ENCODE results near the gene S1PR2. TPM values are rescaled to one million over a fixed set of nuclear protein-coding genes. Genes with fewer than 3 reads are reported as not detected.
A peak's percentile ranks its signal among the peaks of the same experiment; 100 is the strongest.

Gene S1PR2
- total and polyA plus RNA-seq, 7 donors, result 1.2 to 13.0 (median 7.1) TPM

DNA sequence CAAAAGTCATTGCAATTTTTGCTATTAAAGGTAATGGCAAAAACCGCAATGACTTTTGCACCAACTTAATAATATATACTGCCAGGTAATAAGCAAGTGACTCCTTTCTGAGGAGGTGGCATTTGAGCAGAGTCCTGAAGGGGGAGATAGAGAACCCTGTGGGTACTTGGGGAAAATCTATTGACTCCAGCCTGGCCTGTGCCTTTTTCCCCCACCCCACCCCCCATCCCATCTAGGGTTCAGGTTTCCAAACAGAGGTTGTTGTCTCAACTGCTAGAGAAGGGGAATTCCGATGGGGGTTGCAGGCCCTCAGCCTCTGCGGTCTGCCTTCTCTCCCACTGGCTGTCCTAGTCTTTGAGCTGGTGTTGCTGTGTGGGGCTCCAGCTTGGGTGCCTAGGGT lies 11.5 kb downstream of the S1PR2 start:
- no peak overlapping the region for H3K4me3 ChIP-seq
- DNase-seq, result no peak
- H3K27ac ChIP-seq, result no peak overlapping the region
- whole genome bisulfite sequencing, 2 donors, result 31 to 42% methylated on average over 3 of the region's 3 CpGs
- H3K36me3 ChIP-seq, result peaks cover 0 to 21% (median 4%) of the 10 kb centered on the region in 4 donors
- no peaks in the 10 kb centered on the region for H3K27me3 ChIP-seq
- H3K4me1 ChIP-seq, result no peaks in the 10 kb centered on the region
- H3K9me3 ChIP-seq, result no peaks in the 10 kb centered on the region
- intact Hi-C loops (cut with DNase I), result no loop called here
- TF ChIP-seq POLR2A (IDR thresholded peaks at IDR 0.05), result no peak
- TF ChIP-seq, protein P1, sequence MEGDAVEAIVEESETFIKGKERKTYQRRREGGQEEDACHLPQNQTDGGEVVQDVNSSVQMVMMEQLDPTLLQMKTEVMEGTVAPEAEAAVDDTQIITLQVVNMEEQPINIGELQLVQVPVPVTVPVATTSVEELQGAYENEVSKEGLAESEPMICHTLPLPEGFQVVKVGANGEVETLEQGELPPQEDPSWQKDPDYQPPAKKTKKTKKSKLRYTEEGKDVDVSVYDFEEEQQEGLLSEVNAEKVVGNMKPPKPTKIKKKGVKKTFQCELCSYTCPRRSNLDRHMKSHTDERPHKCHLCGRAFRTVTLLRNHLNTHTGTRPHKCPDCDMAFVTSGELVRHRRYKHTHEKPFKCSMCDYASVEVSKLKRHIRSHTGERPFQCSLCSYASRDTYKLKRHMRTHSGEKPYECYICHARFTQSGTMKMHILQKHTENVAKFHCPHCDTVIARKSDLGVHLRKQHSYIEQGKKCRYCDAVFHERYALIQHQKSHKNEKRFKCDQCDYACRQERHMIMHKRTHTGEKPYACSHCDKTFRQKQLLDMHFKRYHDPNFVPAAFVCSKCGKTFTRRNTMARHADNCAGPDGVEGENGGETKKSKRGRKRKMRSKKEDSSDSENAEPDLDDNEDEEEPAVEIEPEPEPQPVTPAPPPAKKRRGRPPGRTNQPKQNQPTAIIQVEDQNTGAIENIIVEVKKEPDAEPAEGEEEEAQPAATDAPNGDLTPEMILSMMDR (IDR thresholded peaks at IDR 0.05), result peak in 1 of 4 experiments; percentile 9

GRCh38 chr19:10217085-10217484 lies 14.0 kb downstream of the S1PR2 start:
- no peaks in the 10 kb centered on the region for H3K4me1 ChIP-seq
- TF ChIP-seq, protein P1 (IDR thresholded peaks at IDR 0.05), result no peak
- TF ChIP-seq POLR2A (IDR thresholded peaks at IDR 0.05) (no peak), POLR2AphosphoS5 (IDR thresholded peaks at IDR 0.05) (no peak), EP300 (IDR thresholded peaks at IDR 0.05) (no peak)
- H3K27me3 ChIP-seq, result no peaks in the 10 kb centered on the region
- WGBS, 2 donors, result 85 to 92% methylated on average over 9 of the region's 9 CpGs
- H3K4me3 ChIP-seq, result no peak overlapping the region
- no peaks in the 10 kb centered on the region for H3K9me3 ChIP-seq
- intact Hi-C loops (cut with DNase I), result no loop called here
- DNase-seq, result no peak
- H3K36me3 ChIP-seq, result peaks cover 0 to 2% (median 0%) of the 10 kb centered on the region in 4 donors
- H3K27ac ChIP-seq, result no peak overlapping the region

DNA sequence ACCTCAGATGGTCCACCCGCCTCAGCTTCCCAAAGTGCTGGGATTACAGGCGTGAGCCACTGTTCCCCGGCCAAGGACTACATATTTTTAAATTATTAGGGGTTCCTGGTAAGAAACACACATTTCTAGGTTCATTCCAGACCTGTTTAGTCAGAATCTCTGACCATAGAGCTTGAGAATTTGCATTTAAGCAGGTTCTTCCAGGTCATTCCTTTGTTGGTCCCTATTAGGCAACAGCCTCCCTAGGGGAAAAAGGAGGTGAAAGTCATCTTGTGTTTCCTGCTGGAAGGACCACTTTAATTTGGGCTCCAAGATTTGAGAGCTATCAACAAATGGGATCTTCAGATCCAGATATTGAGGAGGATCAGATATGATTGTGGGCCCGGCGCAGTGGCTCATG lies 16.3 kb downstream of the S1PR2 start:
- intact Hi-C loops (cut with DNase I), result no loop called here
- no peak overlapping the region for H3K27ac ChIP-seq
- no peaks in the 10 kb centered on the region for H3K36me3 ChIP-seq
- no peaks in the 10 kb centered on the region for H3K27me3 ChIP-seq
- no peak for DNase-seq
- H3K9me3 ChIP-seq, result no peaks in the 10 kb centered on the region
- H3K4me3 ChIP-seq, result no peak overlapping the region
- H3K4me1 ChIP-seq, result no peaks in the 10 kb centered on the region
- no peak for TF ChIP-seq EP300 (IDR thresholded peaks at IDR 0.05)
- TF ChIP-seq POLR2AphosphoS5 (IDR thresholded peaks at IDR 0.05), result no peak
- TF ChIP-seq, protein P1 (IDR thresholded peaks at IDR 0.05), result no peak
- no peak for TF ChIP-seq POLR2A (IDR thresholded peaks at IDR 0.05)
- 96% methylated on average over 5 of the region's 5 CpGs for WGBS, 2 donors

DNA sequence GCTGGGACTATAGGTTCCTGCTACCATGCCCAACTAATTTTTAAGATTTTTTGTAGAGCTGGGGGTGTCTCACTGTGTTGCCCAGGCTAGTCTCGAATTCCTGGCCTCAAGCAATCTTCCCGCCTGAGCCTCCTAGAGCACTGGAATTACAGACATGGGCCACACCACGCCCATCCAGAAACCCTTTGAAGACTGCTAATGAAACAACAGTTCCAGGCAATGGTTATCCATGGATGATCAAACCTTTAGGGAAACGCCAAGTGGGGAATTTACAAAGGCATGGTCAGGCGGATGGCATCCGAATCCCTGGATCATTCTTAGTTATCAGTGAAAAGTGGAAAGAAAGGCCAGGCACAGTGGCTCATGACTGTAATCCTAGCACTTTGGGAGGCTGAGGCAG lies 19.4 kb downstream of the S1PR2 start:
- no peaks in the 10 kb centered on the region for H3K27me3 ChIP-seq
- H3K4me3 ChIP-seq, result no peak overlapping the region
- H3K27ac ChIP-seq, result no peak overlapping the region
- no peaks in the 10 kb centered on the region for H3K4me1 ChIP-seq
- intact Hi-C loops (cut with DNase I), result no loop called here
- no peak for DNase-seq
- WGBS, 2 donors, result 82 to 90% methylated on average over 6 of the region's 6 CpGs
- no peaks in the 10 kb centered on the region for H3K9me3 ChIP-seq
- TF ChIP-seq EP300 (IDR thresholded peaks at IDR 0.05) (no peak), POLR2A (IDR thresholded peaks at IDR 0.05) (no peak), POLR2AphosphoS5 (IDR thresholded peaks at IDR 0.05) (no peak)
- TF ChIP-seq, protein P1 (IDR thresholded peaks at IDR 0.05), result no peak
- no peaks in the 10 kb centered on the region for H3K36me3 ChIP-seq

DNA sequence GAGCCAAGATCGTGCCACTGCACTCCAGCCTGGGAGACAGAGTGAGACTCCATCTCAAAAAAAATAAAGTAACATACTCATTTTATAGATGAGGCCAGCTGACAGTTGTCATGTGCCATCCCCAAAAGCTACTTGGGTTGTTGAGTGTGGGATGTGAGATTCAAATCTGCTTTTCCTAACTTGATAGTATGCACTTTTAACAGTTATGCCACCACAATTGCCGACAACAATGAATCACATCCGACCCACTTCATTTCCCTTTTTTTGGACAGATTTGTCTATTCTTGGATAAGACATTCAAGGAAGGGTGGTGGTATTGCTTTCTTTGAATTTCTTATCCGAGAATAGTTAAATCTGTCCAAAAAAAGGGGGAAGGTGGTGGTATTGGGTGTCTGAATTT lies 20.1 kb downstream of the S1PR2 start:
- intact Hi-C loops (cut with DNase I), result no loop called here
- H3K36me3 ChIP-seq, result no peaks in the 10 kb centered on the region
- WGBS, 2 donors, result 85 to 89% methylated on average over 4 of the region's 4 CpGs

More for the DNA sequence above, 20.1 kb downstream of the S1PR2 start:
- Histone ChIP-seq H3K27ac (no peak overlapping the region), H3K9me3 (no peaks in the 10 kb centered on the region), H3K4me3 (no peak overlapping the region), H3K4me1 (no peaks in the 10 kb centered on the region), H3K27me3 (no peaks in the 10 kb centered on the region)
- no peak for DNase-seq
- TF ChIP-seq POLR2A (IDR thresholded peaks at IDR 0.05), result no peak
- TF ChIP-seq POLR2AphosphoS5 (IDR thresholded peaks at IDR 0.05), result no peak
- no peak for TF ChIP-seq EP300 (IDR thresholded peaks at IDR 0.05)
- TF ChIP-seq, protein P1 (IDR thresholded peaks at IDR 0.05), result no peak
